CD4-positive, alpha-beta T cell treated with Interleukin-4 for 1 hour (primary cell): ENCODE data around the gene PRPF8.

Experiments
- DNase-seq, 2 donors: peaks; one replicate each; pipeline ENCODE4 v3.0.0-alpha.2; 2020 to 2022

Gene PRPF8

GRCh38 chr17:1624650-1625049 lies 60.0 kb downstream of the PRPF8 start:
- no peak for DNase-seq

- DNase-seq = no peak
These were observed 61.5 kb downstream of the PRPF8 start for GRCh38 chr17:1623057-1623630.

- DNase-seq = no peak
These were observed 63.3 kb downstream of the PRPF8 start for GRCh38 chr17:1621273-1621954.

- no peak for DNase-seq
These were observed 64.2 kb downstream of the PRPF8 start for GRCh38 chr17:1620486-1620885.

GRCh38 chr17:1617620-1618174 lies 67.0 kb downstream of the PRPF8 start:
- DNase-seq = no peak

GRCh38 chr17:1616101-1616500 lies 68.6 kb downstream of the PRPF8 start:
- no peak for DNase-seq

- DNase-seq = no peak
These were observed 72.3 kb downstream of the PRPF8 start for GRCh38 chr17:1612400-1612799.

- no peak for DNase-seq
These were observed 73.0 kb downstream of the PRPF8 start for GRCh38 chr17:1611715-1612114.

GRCh38 chr17:1608676-1609075 lies 76.0 kb downstream of the PRPF8 start:
- DNase-seq = no peak

GRCh38 chr17:1607971-1608320 lies 76.7 kb downstream of the PRPF8 start:
- DNase-seq = no peak

- no peak for DNase-seq
These were observed 78.2 kb downstream of the PRPF8 start for GRCh38 chr17:1606352-1606985.

- no peak for DNase-seq
These were observed 78.9 kb downstream of the PRPF8 start for GRCh38 chr17:1605681-1606351.

GRCh38 chr17:1604831-1605528 lies 79.7 kb downstream of the PRPF8 start:
- DNase-seq = no peak

- no peak for DNase-seq
These were observed 83.1 kb downstream of the PRPF8 start for GRCh38 chr17:1601571-1601970.
